K562 (cell line): ENCODE data around the gene PXN. TPM values are rescaled to one million over a fixed set of nuclear protein-coding genes. Genes with fewer than 3 reads are reported as not detected.
A peak's percentile ranks its signal among the peaks of the same experiment; 100 is the strongest.

ENCODE experiments used
- ARHGAP35 ChIP-seq: fragments of 450-650 bp; IDR thresholded peaks from 2 replicates; pipeline ENCODE4 v1.6.1; 2018; ENCODE audit not compliant: partially characterized antibody
- BRD4 ChIP-seq: fragments of 200-600 bp; sonication (generic); IDR thresholded peaks from 2 replicates; pipeline ENCODE4 v1.6.1; 2017; ENCODE audit warnings: inconsistent platforms
- E2F8 ChIP-seq: fragments of 450-650 bp; IDR thresholded peaks from 2 replicates; pipeline ENCODE4 v1.7.1; 2018; ENCODE audit warnings: mild to moderate bottlenecking, low read depth; ENCODE audit not compliant: partially characterized antibody
- FOSL1 ChIP-seq: fragments of 200-800 bp; sonication (Bioruptor generic); conservative IDR thresholded peaks from 2 replicates; pipeline ENCODE4 v1.6.1; 2016; ENCODE audit warnings: missing genetic modification characterization, missing compliant biosample characterization
- HMG20B ChIP-seq: fragments of 250-450 bp; sonication (Bioruptor Pico); IDR thresholded peaks from 2 replicates; pipeline ENCODE4 v1.5.0; 2021; ENCODE audit warnings: mild to moderate bottlenecking
- ID3 ChIP-seq, 2 experiments: fragments of 250-450 bp in 1 of 2; fragments of 450-650 bp in 1 of 2; sonication (Bioruptor Pico) in 1 of 2; IDR thresholded peaks; 2 replicates each; pipeline versions ENCODE4 v1.6.1 to v1.8.0; 2016 to 2021; ENCODE audit warnings: mild to moderate bottlenecking in 2 of 2, moderate library complexity in 2 of 2, missing compliant biosample characterization in 1 of 2, missing genetic modification characterization in 1 of 2
- KLF16 ChIP-seq: IDR thresholded peaks from 2 replicates; pipeline ENCODE4 v1.6.1; 2016; ENCODE audit warnings: antibody characterized with exemption
- MCM5 ChIP-seq: fragments of 450-650 bp; IDR thresholded peaks from 2 replicates; pipeline ENCODE4 v1.6.1; 2016; ENCODE audit warnings: low read depth
- MEF2A ChIP-seq: IDR thresholded peaks from 2 replicates; pipeline ENCODE4 v1.6.1; 2011; ENCODE audit warnings: low read depth, mild to moderate bottlenecking, low read length, moderate library complexity; ENCODE audit not compliant: control insufficient read depth
- MNT ChIP-seq, 2 experiments: fragments of 450-650 bp; conservative IDR thresholded peaks; 2 replicates each; pipeline ENCODE4 v1.6.1; 2017; ENCODE audit warnings: mild to moderate bottlenecking in 2 of 2, moderate library complexity in 2 of 2
- NELFE ChIP-seq: IDR thresholded peaks from 2 replicates; pipeline ENCODE4 v1.6.1; 2011; ENCODE audit warnings: mild to moderate bottlenecking; ENCODE audit not compliant: insufficient read depth, insufficient read length
- NEUROD1 ChIP-seq: fragments of 150-350 bp; IDR thresholded peaks from 2 replicates; pipeline ENCODE4 v1.6.1; 2014; ENCODE audit warnings: borderline replicate concordance, low read length, low read depth; ENCODE audit not compliant: partially characterized antibody
- PRPF4 ChIP-seq: fragments of 200-400 bp; formaldehyde crosslinking; IDR thresholded peaks from one replicate; pipeline ENCODE4 v1.6.1; 2017; ENCODE audit warnings: low read length, low read depth, mild to moderate bottlenecking; ENCODE audit not compliant: insufficient read depth, poor library complexity, severe bottlenecking
- RAD51 ChIP-seq: fragments of 450-650 bp; IDR thresholded peaks from 2 replicates; pipeline ENCODE4 v1.7.1; 2016; ENCODE audit warnings: low read depth, mild to moderate bottlenecking, borderline replicate concordance
- SNIP1 ChIP-seq: fragments of 450-650 bp; IDR thresholded peaks from 2 replicates; pipeline ENCODE4 v1.7.1; 2017; ENCODE audit warnings: low read depth, mild to moderate bottlenecking
- THAP12 ChIP-seq: fragments of 250-450 bp; sonication (Bioruptor Pico); IDR thresholded peaks from 2 replicates; pipeline ENCODE4 v1.9.0; 2021; ENCODE audit warnings: mild to moderate bottlenecking, inconsistent platforms
- TSC22D4 ChIP-seq: fragments of 450-650 bp; IDR thresholded peaks from 2 replicates; pipeline ENCODE4 v1.6.1; 2016; ENCODE audit warnings: missing genetic modification characterization, missing biosample characterization, control low read depth
- ZNF668 ChIP-seq: fragments of 250-450 bp; sonication (Bioruptor Pico); IDR thresholded peaks from 2 replicates; pipeline ENCODE4 v1.8.0; 2022; ENCODE audit warnings: mild to moderate bottlenecking, inconsistent platforms
- polyA plus RNA-seq, 8 experiments: library from polyadenylated mRNA; depleted of rRNA in 4 of 8; stranded (reverse) in 5 of 8; unstranded in 3 of 8; fragments of >200 nt; fragmentation: Nextera tagmentation in 2 of 8; fragmentation: Illumina TruSeq in 1 of 8; extraction: Ambion mirVana in 2 of 8; extraction: Trizol in 1 of 8; gene quantifications; 2 replicates each; pipeline versions ENCODE4 v1.2.1 to v1.2.3, GENCODE V29; 2011 to 2014; ENCODE audit warnings: inconsistent platforms in 1 of 8, missing spikeins in 1 of 8
- total RNA-seq, 7 experiments: library from RNA; depleted of rRNA in 6 of 7; stranded (reverse); fragments of >200 nt in 6 of 7; fragmentation: Illumina TruSeq in 2 of 7; extraction: Trizol in 2 of 7; gene quantifications; 2 replicates each; pipeline versions ENCODE4 v1.2.1 to v1.2.3, GENCODE V29; 2011 to 2021; ENCODE audit warnings: low replicate concordance in 1 of 7

PXN gene
- total and polyA plus RNA-seq, 9 of the 15 experiments (the other 6 are each of a cell fraction or from before 2014, with no cell fraction given), result 4.0 to 74.1 (median 18.6) TPM

GRCh38 chr12:120292661-120293531 lies 27.4 kb upstream of the PXN start, which contains the start of gene RNU4-1 (continued):
- TF ChIP-seq ARHGAP35 (peak; percentile 97), ID3 (CRISPR knock-in tag; IDR thresholded peaks at IDR 0.05) (no peak), ID3 (tag; IDR thresholded peaks at IDR 0.05) (peak; percentile 54), FOSL1 (tag) (no peak), KLF16 (peak; percentile 48; the same call in 1 of the 2 replicates), MNT (conservative IDR thresholded peaks at IDR 0.05) (peak in 1 of 2 experiments; percentile 41), PRPF4 (peak; percentile 55), HMG20B (CRISPR knock-in tag) (no peak), ZNF668 (CRISPR knock-in tag) (no peak), TSC22D4 (tag) (no peak), SNIP1 (no peak), MCM5 (no peak), E2F8 (no peak), BRD4 (0 out of 2 replicates have a peak, but pooled peaks have one; percentile 7), NEUROD1 (peak; percentile 40), NELFE (peak; percentile 72), RAD51 (no peak; the same call in 1 of the 2 replicates), MEF2A (peak; percentile 83), THAP12 (CRISPR knock-in tag) (no peak)
